K562 (cell line): Measurements from ENCODE around the gene RBBP8. TPM values are rescaled to one million over a fixed set of nuclear protein-coding genes. Genes with fewer than 3 reads are reported as not detected.

ENCODE experiments used
- polyA plus RNA-seq, 8 experiments: library from polyadenylated mRNA; depleted of rRNA in 4 of 8; stranded (reverse) in 5 of 8; unstranded in 3 of 8; fragments of >200 nt; fragmentation: Nextera tagmentation in 2 of 8; fragmentation: Illumina TruSeq in 1 of 8; extraction: Ambion mirVana in 2 of 8; extraction: Trizol in 1 of 8; gene quantifications; 2 replicates each; pipeline versions ENCODE4 v1.2.1 to v1.2.3, GENCODE V29; 2011 to 2014; ENCODE audit warnings: inconsistent platforms in 1 of 8, missing spikeins in 1 of 8
- total RNA-seq, 7 experiments: library from RNA; depleted of rRNA in 6 of 7; stranded (reverse); fragments of >200 nt in 6 of 7; fragmentation: Illumina TruSeq in 2 of 7; extraction: Trizol in 2 of 7; gene quantifications; 2 replicates each; pipeline versions ENCODE4 v1.2.1 to v1.2.3, GENCODE V29; 2011 to 2021; ENCODE audit warnings: low replicate concordance in 1 of 7
- TF ChIP-seq, protein P1 (sequence below), 2 experiments: fragments of 450-650 bp; formaldehyde crosslinking in 1 of 2; IDR thresholded peaks; 2 replicates each; pipeline versions ENCODE4 v1.4.0 to v1.6.1; 2014 to 2020; ENCODE audit warnings: mild to moderate bottlenecking in 2 of 2, borderline replicate concordance in 1 of 2, low read depth in 1 of 2

Gene RBBP8
- total and polyA plus RNA-seq, 9 of the 15 experiments (the other 6 are each of a cell fraction or from before 2014, with no cell fraction given), result 28.4 to 63.1 (median 48.9) TPM

DNA sequence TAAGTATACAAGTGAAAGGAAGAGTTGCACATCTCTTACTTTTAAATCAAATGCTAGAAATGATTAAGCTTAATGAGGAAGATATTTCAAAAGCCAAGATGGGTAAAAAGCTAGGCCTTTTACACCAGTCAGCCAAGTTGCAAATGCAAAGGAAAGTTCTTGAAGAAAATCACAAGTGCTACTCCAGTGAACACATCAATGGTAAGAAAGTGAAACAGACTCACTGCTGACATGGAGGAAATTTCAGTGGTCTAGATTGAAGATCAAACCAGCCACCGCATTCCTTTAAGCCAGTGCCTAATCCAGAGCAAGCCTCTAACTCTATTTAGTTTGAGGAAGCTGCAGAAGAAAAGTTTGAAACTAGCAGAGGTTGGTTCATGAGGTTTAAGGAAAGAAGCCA is 79.1 kb downstream of the RBBP8 start (continued):
- TF ChIP-seq, protein P1, sequence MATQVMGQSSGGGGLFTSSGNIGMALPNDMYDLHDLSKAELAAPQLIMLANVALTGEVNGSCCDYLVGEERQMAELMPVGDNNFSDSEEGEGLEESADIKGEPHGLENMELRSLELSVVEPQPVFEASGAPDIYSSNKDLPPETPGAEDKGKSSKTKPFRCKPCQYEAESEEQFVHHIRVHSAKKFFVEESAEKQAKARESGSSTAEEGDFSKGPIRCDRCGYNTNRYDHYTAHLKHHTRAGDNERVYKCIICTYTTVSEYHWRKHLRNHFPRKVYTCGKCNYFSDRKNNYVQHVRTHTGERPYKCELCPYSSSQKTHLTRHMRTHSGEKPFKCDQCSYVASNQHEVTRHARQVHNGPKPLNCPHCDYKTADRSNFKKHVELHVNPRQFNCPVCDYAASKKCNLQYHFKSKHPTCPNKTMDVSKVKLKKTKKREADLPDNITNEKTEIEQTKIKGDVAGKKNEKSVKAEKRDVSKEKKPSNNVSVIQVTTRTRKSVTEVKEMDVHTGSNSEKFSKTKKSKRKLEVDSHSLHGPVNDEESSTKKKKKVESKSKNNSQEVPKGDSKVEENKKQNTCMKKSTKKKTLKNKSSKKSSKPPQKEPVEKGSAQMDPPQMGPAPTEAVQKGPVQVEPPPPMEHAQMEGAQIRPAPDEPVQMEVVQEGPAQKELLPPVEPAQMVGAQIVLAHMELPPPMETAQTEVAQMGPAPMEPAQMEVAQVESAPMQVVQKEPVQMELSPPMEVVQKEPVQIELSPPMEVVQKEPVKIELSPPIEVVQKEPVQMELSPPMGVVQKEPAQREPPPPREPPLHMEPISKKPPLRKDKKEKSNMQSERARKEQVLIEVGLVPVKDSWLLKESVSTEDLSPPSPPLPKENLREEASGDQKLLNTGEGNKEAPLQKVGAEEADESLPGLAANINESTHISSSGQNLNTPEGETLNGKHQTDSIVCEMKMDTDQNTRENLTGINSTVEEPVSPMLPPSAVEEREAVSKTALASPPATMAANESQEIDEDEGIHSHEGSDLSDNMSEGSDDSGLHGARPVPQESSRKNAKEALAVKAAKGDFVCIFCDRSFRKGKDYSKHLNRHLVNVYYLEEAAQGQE (IDR thresholded peaks at IDR 0.05; ENCODE audit: borderline replicate concordance), result no peak
- TF ChIP-seq, protein P1 (CRISPR knock-in tag; IDR thresholded peaks at IDR 0.05; ENCODE audit: low read depth), result no peak
